ENCODE data around the gene FTO. TPM values are rescaled to one million over a fixed set of nuclear protein-coding genes. Genes with fewer than 3 reads are reported as not detected.

FTO gene
- total RNA-seq, 2 experiments from 2014 or later: 48.6 to 53.2 TPM

DNA sequence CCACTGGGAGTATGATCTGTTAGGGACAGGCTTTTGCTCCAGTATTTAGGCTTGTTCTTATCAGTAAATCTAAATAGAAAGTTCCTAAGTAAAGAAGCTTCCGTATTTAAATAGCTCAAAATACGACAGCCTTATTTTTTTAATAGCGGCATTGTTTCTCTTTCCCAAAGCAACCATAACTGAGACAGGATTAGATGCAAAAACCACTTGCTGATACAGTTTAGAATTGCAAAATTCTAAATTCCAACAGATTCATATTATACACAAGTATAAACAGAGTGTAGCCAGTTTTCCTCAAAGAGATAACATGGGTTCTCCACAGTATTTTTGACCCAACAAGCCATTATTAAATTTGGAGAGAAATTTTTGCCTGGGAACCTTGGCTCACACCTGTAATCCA, 276.7 kb downstream of the FTO start:
- no peaks in the 10 kb centered on the region for H3K27me3 Mint-ChIP-seq
- H3K4me3 Mint-ChIP-seq: no peak overlapping the region
- ATAC-seq (no peak), DNase-seq (no peak)
- TF ChIP-seq, protein P1, sequence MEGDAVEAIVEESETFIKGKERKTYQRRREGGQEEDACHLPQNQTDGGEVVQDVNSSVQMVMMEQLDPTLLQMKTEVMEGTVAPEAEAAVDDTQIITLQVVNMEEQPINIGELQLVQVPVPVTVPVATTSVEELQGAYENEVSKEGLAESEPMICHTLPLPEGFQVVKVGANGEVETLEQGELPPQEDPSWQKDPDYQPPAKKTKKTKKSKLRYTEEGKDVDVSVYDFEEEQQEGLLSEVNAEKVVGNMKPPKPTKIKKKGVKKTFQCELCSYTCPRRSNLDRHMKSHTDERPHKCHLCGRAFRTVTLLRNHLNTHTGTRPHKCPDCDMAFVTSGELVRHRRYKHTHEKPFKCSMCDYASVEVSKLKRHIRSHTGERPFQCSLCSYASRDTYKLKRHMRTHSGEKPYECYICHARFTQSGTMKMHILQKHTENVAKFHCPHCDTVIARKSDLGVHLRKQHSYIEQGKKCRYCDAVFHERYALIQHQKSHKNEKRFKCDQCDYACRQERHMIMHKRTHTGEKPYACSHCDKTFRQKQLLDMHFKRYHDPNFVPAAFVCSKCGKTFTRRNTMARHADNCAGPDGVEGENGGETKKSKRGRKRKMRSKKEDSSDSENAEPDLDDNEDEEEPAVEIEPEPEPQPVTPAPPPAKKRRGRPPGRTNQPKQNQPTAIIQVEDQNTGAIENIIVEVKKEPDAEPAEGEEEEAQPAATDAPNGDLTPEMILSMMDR (IDR thresholded peaks at IDR 0.05): no peak
- no peaks in the 10 kb centered on the region for H3K36me3 Mint-ChIP-seq (ENCODE audit: low read depth)
- intact Hi-C loops (cut with micrococcal nuclease): no loop called here
- H3K27ac Mint-ChIP-seq: no peak overlapping the region
- H3K9me3 Mint-ChIP-seq: no peaks in the 10 kb centered on the region
- H3K4me1 Mint-ChIP-seq (ENCODE audit: low read depth): no peaks in the 10 kb centered on the region
- CTCF ChIA-PET: no interaction called here
- POLR2A ChIA-PET: no interaction called here

DNA sequence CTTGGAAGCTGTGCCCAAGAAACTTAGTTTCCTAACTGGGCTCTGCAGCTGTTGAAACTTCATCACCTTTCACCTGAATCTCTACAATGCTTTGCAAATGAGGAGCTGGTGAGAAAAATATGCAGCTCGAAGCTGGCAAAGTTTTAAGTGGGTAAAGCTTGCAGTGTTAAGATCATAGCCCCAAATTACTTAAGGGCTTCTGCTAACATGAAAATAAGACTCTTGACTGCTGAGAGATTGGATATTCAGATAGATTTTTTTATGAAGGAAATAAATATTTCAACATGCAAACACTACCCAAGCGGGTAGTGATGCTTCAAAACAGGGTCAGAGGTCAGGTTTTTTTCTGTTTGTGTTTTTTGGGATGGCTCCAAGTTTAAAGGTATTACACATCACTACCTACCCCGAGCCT, 278.7 kb downstream of the FTO start:
- Mint-ChIP-seq H3K36me3 (ENCODE audit: low read depth) (no peaks in the 10 kb centered on the region), H3K27ac (no peak overlapping the region), H3K4me1 (ENCODE audit: low read depth) (no peaks in the 10 kb centered on the region), H3K27me3 (no peaks in the 10 kb centered on the region), H3K9me3 (no peaks in the 10 kb centered on the region), H3K4me3 (no peak overlapping the region)
- POLR2A ChIA-PET: no interaction called here
- DNase-seq (no peak), ATAC-seq (no peak)
- CTCF ChIA-PET: no interaction called here
- TF ChIP-seq, protein P1 (IDR thresholded peaks at IDR 0.05): no peak
- intact Hi-C loops (cut with micrococcal nuclease): no loop called here

DNA sequence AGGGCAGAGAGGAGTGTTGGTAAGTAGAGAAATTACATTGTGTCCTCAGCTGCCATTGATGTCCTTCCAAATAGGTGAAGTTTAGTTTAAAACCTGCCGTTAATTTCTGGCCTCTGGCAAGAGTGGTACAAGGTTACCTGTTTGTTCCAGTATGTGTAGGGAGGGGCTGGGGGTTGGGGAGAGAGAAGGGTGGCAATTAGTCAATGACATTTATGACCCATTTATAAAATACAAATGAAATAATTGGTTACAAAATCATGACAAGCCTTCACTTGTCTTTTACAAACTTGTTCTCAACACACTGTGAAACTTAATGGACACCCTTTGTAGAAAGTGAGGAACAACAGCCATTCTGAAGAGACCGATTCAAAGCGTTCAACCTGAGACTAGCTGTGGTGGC, 281.0 kb downstream of the FTO start:
- CTCF ChIA-PET: no interaction called here
- no peak for ATAC-seq
- no peak overlapping the region for H3K4me3 Mint-ChIP-seq
- intact Hi-C loops (cut with micrococcal nuclease): no loop called here
- no peak overlapping the region for H3K27ac Mint-ChIP-seq
- no peaks in the 10 kb centered on the region for H3K27me3 Mint-ChIP-seq
- TF ChIP-seq, protein P1 (IDR thresholded peaks at IDR 0.05): no peak
- H3K9me3 Mint-ChIP-seq: no peaks in the 10 kb centered on the region
- POLR2A ChIA-PET: no interaction called here
- DNase-seq: no peak
- H3K4me1 Mint-ChIP-seq (ENCODE audit: low read depth): no peaks in the 10 kb centered on the region
- H3K36me3 Mint-ChIP-seq (ENCODE audit: low read depth): no peaks in the 10 kb centered on the region

DNA sequence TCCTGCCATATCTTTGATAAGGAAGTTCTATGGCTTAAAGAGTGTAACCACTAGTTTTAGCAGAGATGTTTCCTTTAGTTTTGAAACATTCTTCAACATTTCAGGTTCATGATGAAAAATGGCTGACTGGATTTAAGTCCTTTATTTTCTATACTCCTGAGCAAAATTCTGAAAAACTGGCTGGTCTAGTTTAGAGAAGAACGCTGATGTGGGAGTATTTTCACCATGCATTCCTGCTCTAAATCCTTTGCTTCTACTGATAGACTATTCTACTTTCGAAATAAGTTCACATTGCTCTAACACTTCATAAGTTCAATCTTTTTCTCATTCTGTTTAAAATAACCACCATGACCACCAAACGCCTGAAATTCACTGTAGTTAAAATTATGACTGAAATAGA, 281.9 kb downstream of the FTO start:
- ATAC-seq (no peak), DNase-seq (no peak)
- Mint-ChIP-seq H3K36me3 (ENCODE audit: low read depth) (no peaks in the 10 kb centered on the region), H3K27me3 (no peaks in the 10 kb centered on the region), H3K4me3 (no peak overlapping the region), H3K9me3 (no peaks in the 10 kb centered on the region), H3K4me1 (ENCODE audit: low read depth) (no peaks in the 10 kb centered on the region), H3K27ac (no peak overlapping the region)
- CTCF ChIA-PET: interaction anchor here (1.0 kb wide), 1 partner anchor 15 kb away, joined by 3 read pairs; no protein-coding TSS in a partner anchor
- POLR2A ChIA-PET: no interaction called here
- intact Hi-C loops (cut with micrococcal nuclease): no loop called here
- TF ChIP-seq, protein P1 (IDR thresholded peaks at IDR 0.05): no peak

DNA sequence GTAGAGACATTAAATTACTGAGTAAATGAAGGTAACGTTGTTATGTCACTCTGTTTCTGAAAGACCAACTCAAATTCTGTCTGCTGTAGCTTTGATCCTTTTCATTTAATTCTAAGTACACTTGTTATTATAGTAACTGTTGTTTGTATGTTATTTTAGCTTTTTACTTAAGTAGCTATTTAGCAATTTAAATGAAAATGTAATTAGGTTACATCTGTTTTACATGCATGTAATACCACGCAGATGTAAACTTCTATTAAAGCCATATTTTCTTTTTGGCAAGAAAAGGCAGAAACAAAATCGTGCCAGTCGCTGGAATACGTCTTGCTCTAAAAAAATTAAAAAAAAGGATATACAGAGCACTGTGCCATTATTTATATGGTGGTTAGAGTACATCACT, 282.8 kb downstream of the FTO start:
- DNase-seq (no peak), ATAC-seq (no peak)
- H3K27me3 Mint-ChIP-seq: no peaks in the 10 kb centered on the region
- TF ChIP-seq, protein P1 (IDR thresholded peaks at IDR 0.05): no peak
- ChIA-PET POLR2A (no interaction called here), CTCF (interaction anchor here (1.0 kb wide), 1 partner anchor 14 kb away, joined by 3 read pairs; no protein-coding TSS in a partner anchor)
- no peaks in the 10 kb centered on the region for H3K9me3 Mint-ChIP-seq
- intact Hi-C loops (cut with micrococcal nuclease): no loop called here
- H3K4me3 Mint-ChIP-seq: no peak overlapping the region
- no peak overlapping the region for H3K27ac Mint-ChIP-seq
- no peaks in the 10 kb centered on the region for H3K36me3 Mint-ChIP-seq (ENCODE audit: low read depth)
- H3K4me1 Mint-ChIP-seq (ENCODE audit: low read depth): peaks cover 3% of the 10 kb centered on the region

Data from activated CD8-positive, alpha-beta T cell treated with anti-CD3 and anti-CD28 coated beads for 36 hours (primary cell).